ENCODE data around the gene OAF. TPM values are rescaled to one million over a fixed set of nuclear protein-coding genes. Genes with fewer than 3 reads are reported as not detected.
"Not testable (repeated sequence)": the region's sequence is repeated elsewhere in the genome, so short reads cannot be mapped to it uniquely, and the experiment has no call there.

Gene OAF
- total RNA-seq, 1 experiment from 2014 or later = 97.1 TPM

GRCh38 chr11:120271672-120272071, 60.8 kb downstream of the OAF start:
- H3K4me2 ChIP-seq (ENCODE audit: low read length) = no peak overlapping the region
- no TSS peak for BruUV-seq (replicated peaks)
- H3K9ac ChIP-seq (ENCODE audit: low read length) = no peak overlapping the region
- H2AFZ ChIP-seq (ENCODE audit: low read length) = no peak overlapping the region
- no peaks in the 10 kb centered on the region for H3K79me2 ChIP-seq (ENCODE audit: low read length)
- no peak for TF ChIP-seq EZH2phosphoT487 (IDR thresholded peaks at IDR 0.05; ENCODE audit: borderline replicate concordance, low read length)
- no peak for TF ChIP-seq EZH2 (IDR thresholded peaks at IDR 0.05; ENCODE audit: low read length, unreplicated experiment)
- TF ChIP-seq, protein P1, sequence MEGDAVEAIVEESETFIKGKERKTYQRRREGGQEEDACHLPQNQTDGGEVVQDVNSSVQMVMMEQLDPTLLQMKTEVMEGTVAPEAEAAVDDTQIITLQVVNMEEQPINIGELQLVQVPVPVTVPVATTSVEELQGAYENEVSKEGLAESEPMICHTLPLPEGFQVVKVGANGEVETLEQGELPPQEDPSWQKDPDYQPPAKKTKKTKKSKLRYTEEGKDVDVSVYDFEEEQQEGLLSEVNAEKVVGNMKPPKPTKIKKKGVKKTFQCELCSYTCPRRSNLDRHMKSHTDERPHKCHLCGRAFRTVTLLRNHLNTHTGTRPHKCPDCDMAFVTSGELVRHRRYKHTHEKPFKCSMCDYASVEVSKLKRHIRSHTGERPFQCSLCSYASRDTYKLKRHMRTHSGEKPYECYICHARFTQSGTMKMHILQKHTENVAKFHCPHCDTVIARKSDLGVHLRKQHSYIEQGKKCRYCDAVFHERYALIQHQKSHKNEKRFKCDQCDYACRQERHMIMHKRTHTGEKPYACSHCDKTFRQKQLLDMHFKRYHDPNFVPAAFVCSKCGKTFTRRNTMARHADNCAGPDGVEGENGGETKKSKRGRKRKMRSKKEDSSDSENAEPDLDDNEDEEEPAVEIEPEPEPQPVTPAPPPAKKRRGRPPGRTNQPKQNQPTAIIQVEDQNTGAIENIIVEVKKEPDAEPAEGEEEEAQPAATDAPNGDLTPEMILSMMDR (conservative IDR thresholded peaks at IDR 0.05; ENCODE audit: low read depth, low read length) = no peak
- no peak overlapping the region for H3K4me3 ChIP-seq (ENCODE audit: low read length)
- H3K4me1 ChIP-seq (ENCODE audit: insufficient read depth, low read length) = peaks cover 10% of the 10 kb centered on the region
- no peaks in the 10 kb centered on the region for H3K36me3 ChIP-seq (ENCODE audit: low read depth, low read length)
- ChIA-PET CTCF (interaction anchor here (0.7 kb wide), 1 partner anchor 28 kb away, joined by 3 read pairs; no protein-coding TSS in a partner anchor), POLR2A (ENCODE audit: unreplicated experiment) (no interaction called here)
- H3K27me3 ChIP-seq (ENCODE audit: low read length) = peaks cover 22% of the 10 kb centered on the region
- no peaks in the 10 kb centered on the region for H4K20me1 ChIP-seq (ENCODE audit: low read length)
- H3K27ac ChIP-seq (ENCODE audit: low read length) = no peak overlapping the region
- no peaks in the 10 kb centered on the region for H3K9me3 ChIP-seq (ENCODE audit: low read length)
- intact Hi-C loops (cut with micrococcal nuclease) = no loop called here
- DNase-seq (no peak), ATAC-seq (no peak)
- no peaks in the 10 kb centered on the region for H3F3A ChIP-seq (ENCODE audit: low read length, unreplicated experiment)
- no peaks in the 10 kb centered on the region for H3K9me2 ChIP-seq (replicated peaks; ENCODE audit: low read length)

DNA sequence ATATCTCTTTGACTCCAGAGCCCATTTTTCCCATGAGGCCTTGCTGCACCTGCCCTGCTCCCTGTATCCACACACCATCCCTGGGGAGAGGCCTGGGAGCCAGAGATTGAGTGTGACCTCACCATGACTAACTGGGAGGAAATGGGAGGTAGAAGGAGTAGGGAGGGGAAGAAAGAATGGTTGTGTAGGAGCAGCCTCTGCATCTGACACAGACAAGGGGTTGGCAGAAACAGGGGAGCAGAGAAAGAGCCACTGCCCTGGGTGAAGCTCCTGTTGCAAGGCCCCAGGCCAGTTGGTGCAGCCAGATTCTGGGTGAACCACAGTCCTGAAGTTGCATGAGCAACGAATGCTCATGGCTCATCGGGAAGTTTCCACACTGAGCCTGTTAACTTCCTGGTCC, 61.5 kb downstream of the OAF start:
- POLR2A ChIA-PET (ENCODE audit: unreplicated experiment) = no interaction called here
- peak; percentile 99 for ATAC-seq
- H3K4me2 ChIP-seq (ENCODE audit: low read length) = peak overlapping the region; percentile 31

GRCh38 chr11:120273432-120273831, 62.6 kb downstream of the OAF start:
- Histone ChIP-seq H3K4me1 (ENCODE audit: insufficient read depth, low read length) (peaks cover 10% of the 10 kb centered on the region), H3K9me2 (replicated peaks; ENCODE audit: low read length) (no peaks in the 10 kb centered on the region), H2AFZ (ENCODE audit: low read length) (no peak overlapping the region), H3K9ac (ENCODE audit: low read length) (no peak overlapping the region), H4K20me1 (ENCODE audit: low read length) (no peaks in the 10 kb centered on the region), H3K27me3 (ENCODE audit: low read length) (peaks cover 15% of the 10 kb centered on the region), H3F3A (ENCODE audit: low read length, unreplicated experiment) (no peaks in the 10 kb centered on the region), H3K36me3 (ENCODE audit: low read depth, low read length) (no peaks in the 10 kb centered on the region), H3K27ac (ENCODE audit: low read length) (no peak overlapping the region), H3K4me2 (ENCODE audit: low read length) (no peak overlapping the region), H3K9me3 (ENCODE audit: low read length) (no peaks in the 10 kb centered on the region), H3K4me3 (ENCODE audit: low read length) (no peak overlapping the region), H3K79me2 (ENCODE audit: low read length) (no peaks in the 10 kb centered on the region)
- no TSS peak for BruUV-seq (replicated peaks)
- CTCF ChIA-PET = no interaction called here
- DNase-seq (no peak), ATAC-seq (no peak)
- intact Hi-C loops (cut with micrococcal nuclease) = no loop called here
- TF ChIP-seq, protein P1 (conservative IDR thresholded peaks at IDR 0.05; ENCODE audit: low read depth, low read length) = no peak
- no peak for TF ChIP-seq EZH2 (IDR thresholded peaks at IDR 0.05; ENCODE audit: low read length, unreplicated experiment)
- no peak for TF ChIP-seq EZH2phosphoT487 (IDR thresholded peaks at IDR 0.05; ENCODE audit: borderline replicate concordance, low read length)
- POLR2A ChIA-PET (ENCODE audit: unreplicated experiment) = no interaction called here

More for the DNA sequence above, 61.5 kb downstream of the OAF start:
- peaks cover 18% of the 10 kb centered on the region for H3K27me3 ChIP-seq (ENCODE audit: low read length)
- intact Hi-C loops (cut with micrococcal nuclease) = no loop called here
- TF ChIP-seq, protein P1 (conservative IDR thresholded peaks at IDR 0.05; ENCODE audit: low read depth, low read length) = no peak
- TF ChIP-seq EZH2phosphoT487 (IDR thresholded peaks at IDR 0.05; ENCODE audit: borderline replicate concordance, low read length) = no peak
- no peak for TF ChIP-seq EZH2 (IDR thresholded peaks at IDR 0.05; ENCODE audit: low read length, unreplicated experiment)
- H3K27ac ChIP-seq (ENCODE audit: low read length) = peak overlapping the region; percentile 27
- no peak overlapping the region for H3K4me3 ChIP-seq (ENCODE audit: low read length)
- H3K9ac ChIP-seq (ENCODE audit: low read length) = no peak overlapping the region
- H3K4me1 ChIP-seq (ENCODE audit: insufficient read depth, low read length) = peaks cover 10% of the 10 kb centered on the region
- no TSS peak for BruUV-seq (replicated peaks)
- H3K36me3 ChIP-seq (ENCODE audit: low read depth, low read length) = no peaks in the 10 kb centered on the region
- no peaks in the 10 kb centered on the region for H3K9me3 ChIP-seq (ENCODE audit: low read length)
- H3K79me2 ChIP-seq (ENCODE audit: low read length) = no peaks in the 10 kb centered on the region
- no peaks in the 10 kb centered on the region for H3F3A ChIP-seq (ENCODE audit: low read length, unreplicated experiment)
- H2AFZ ChIP-seq (ENCODE audit: low read length) = peak overlapping the region; percentile 37; the same call in 1 of the 2 replicates
- no peaks in the 10 kb centered on the region for H3K9me2 ChIP-seq (replicated peaks; ENCODE audit: low read length)
- peak; percentile 87 for DNase-seq
- CTCF ChIA-PET = interaction anchor here (0.7 kb wide), 1 partner anchor 29 kb away, joined by 3 read pairs; no protein-coding TSS in a partner anchor
- no peaks in the 10 kb centered on the region for H4K20me1 ChIP-seq (ENCODE audit: low read length)

- intact Hi-C loops (cut with micrococcal nuclease); H4K20me1 ChIP-seq (ENCODE audit: low read length); H3K4me2 ChIP-seq (ENCODE audit: low read length); H3K4me3 ChIP-seq (ENCODE audit: low read length); H3K27ac ChIP-seq (ENCODE audit: low read length); ATAC-seq; H3F3A ChIP-seq (ENCODE audit: low read length, unreplicated experiment); H3K36me3 ChIP-seq (ENCODE audit: low read depth, low read length); POLR2A ChIA-PET (ENCODE audit: unreplicated experiment); H3K9ac ChIP-seq (ENCODE audit: low read length); BruUV-seq (replicated peaks); DNase-seq; H3K9me2 ChIP-seq (replicated peaks; ENCODE audit: low read length); CTCF ChIA-PET; H3K9me3 ChIP-seq (ENCODE audit: low read length); H3K79me2 ChIP-seq (ENCODE audit: low read length); H2AFZ ChIP-seq (ENCODE audit: low read length): not testable (repeated sequence)
- Histone ChIP-seq H3K4me1 (ENCODE audit: insufficient read depth, low read length) (peaks cover 10% of the 10 kb centered on the region), H3K27me3 (ENCODE audit: low read length) (peaks cover 11% of the 10 kb centered on the region)
These were observed 63.1 kb downstream of the OAF start for GRCh38 chr11:120273956-120274355.
